ENCODE results near the gene UQCR10. TPM values are rescaled to one million over a fixed set of nuclear protein-coding genes. Genes with fewer than 3 reads are reported as not detected.

The UQCR10 gene
- total RNA-seq, 1 experiment from 2014 or later, result 119 TPM

- Histone ChIP-seq H3K27me3 (ENCODE audit: insufficient read depth, low read length) (no peaks in the 10 kb centered on the region), H3K27ac (ENCODE audit: low read depth, low read length) (no peak overlapping the region), H4K20me1 (ENCODE audit: insufficient read depth) (no peaks in the 10 kb centered on the region), H3K4me2 (ENCODE audit: low read length) (no peak overlapping the region), H3K79me2 (ENCODE audit: insufficient read depth, low read length) (no peaks in the 10 kb centered on the region), H3K9me2 (ENCODE audit: insufficient read depth) (no peaks in the 10 kb centered on the region), H2AFZ (ENCODE audit: low read depth, low read length, poor library complexity, severe bottlenecking) (no peak overlapping the region), H3K4me3 (replicated peaks in 1 of 2; ENCODE audit: low read depth in 1 of 2, low read length in 2 of 2) (no peak overlapping the region), H3K9me3 (ENCODE audit: control insufficient read depth in 1 of 2, insufficient read depth in 1 of 2, low read depth in 1 of 2, low read length in 2 of 2) (no peaks in the 10 kb centered on the region), H3K36me3 (ENCODE audit: control insufficient read depth in 1 of 2, insufficient read depth in 2 of 2, low read length in 2 of 2) (peaks cover 34 to 58% of the 10 kb centered on the region in 2 experiments), H3K9ac (ENCODE audit: low read length) (no peak overlapping the region), H3K4me1 (ENCODE audit: control insufficient read depth in 1 of 2, insufficient read depth in 2 of 2, low read length in 2 of 2) (peaks cover 0 to 9% of the 10 kb centered on the region in 2 experiments; a peak in 1 of 4 replicates)
- TF ChIP-seq TCF7L2 (IDR thresholded peaks at IDR 0.05; ENCODE audit: borderline replicate concordance, extremely low read depth, insufficient read depth, insufficient read length) (no peak), ATF3 (IDR thresholded peaks at IDR 0.05) (no peak), SIN3A (IDR thresholded peaks at IDR 0.05; ENCODE audit: low read depth) (no peak), MAX (IDR thresholded peaks at IDR 0.05) (no peak), ZNF274 (IDR thresholded peaks at IDR 0.05; ENCODE audit: low read depth, low read length) (no peak), FOSL1 (IDR thresholded peaks at IDR 0.05; ENCODE audit: low read depth) (no peak), SRF (IDR thresholded peaks at IDR 0.05; ENCODE audit: low read depth) (no peak), POLR2A (IDR thresholded peaks at IDR 0.05; ENCODE audit: borderline replicate concordance, extremely low read depth, insufficient read depth, insufficient read length) (no peak), CTCF (IDR thresholded peaks at IDR 0.05 in 2 of 3, conservative IDR thresholded peaks at IDR 0.05 in 1 of 3; ENCODE audit: borderline replicate concordance in 1 of 3, insufficient read depth in 1 of 3, low read depth in 2 of 3, low read length in 2 of 3) (no peak)
- ATAC-seq, result no peak
- intact Hi-C loops (cut with micrococcal nuclease), result no loop called here
- BruUV-seq (replicated peaks), result no TSS peak
- DNase-seq (ENCODE audit: low read depth, low spot score), result no peak
- POLR2A ChIA-PET, result no interaction called here
- RAD21 ChIA-PET (ENCODE audit: low non-redundant PET in 1 of 2, low total read pairs in 2 of 2, uncharacterized antibody in 2 of 2, unreplicated experiment in 2 of 2), result no interaction called here
- CTCF ChIA-PET, result no interaction called here
These were observed 44.2 kb downstream of the UQCR10 start for GRCh38 chr22:29811377-29811776.

Data from HCT116 (cell line).